Left lung (tissue), 10 donors: ENCODE data around the gene ZMYM4. TPM values are rescaled to one million over a fixed set of nuclear protein-coding genes. Genes with fewer than 3 reads are reported as not detected.

Source experiments
- ATAC-seq: fragments of 200-7000 bp; cut with Tn5 transposase; one replicate; pipeline ENCODE4 v1.9.1; 2020; ENCODE audit warnings: moderate library complexity
- DNase-seq, 4 donors: peaks; one replicate each; pipeline ENCODE4 v3.0.0-alpha.2; 2013 to 2020
- H3K27ac ChIP-seq, 2 donors: fragments of 200-600 bp; sonication (generic) in 1 of 2; one replicate each; pipeline versions ENCODE4 v1.5.0 to v1.8.0; 2020 to 2021
- H3K27me3 ChIP-seq, 2 donors: fragments of 200-600 bp; sonication (generic) in 1 of 2; one replicate each; pipeline versions ENCODE4 v1.5.0 to v1.8.0; 2020 to 2021
- H3K36me3 ChIP-seq, 2 donors: fragments of 200-600 bp; sonication (generic) in 1 of 2; one replicate each; pipeline versions ENCODE4 v1.5.0 to v1.8.0; 2020 to 2021
- H3K4me1 ChIP-seq, 2 donors: fragments of 200-600 bp; one replicate each; pipeline ENCODE4 v1.8.0; 2021
- H3K4me3 ChIP-seq, 2 donors: fragments of 200-600 bp; sonication (generic) in 1 of 2; one replicate each; pipeline versions ENCODE4 v1.5.0 to v1.8.0; 2020 to 2021; ENCODE audit warnings: mild to moderate bottlenecking in 1 of 2
- H3K9me3 ChIP-seq, 2 donors: fragments of 200-600 bp; sonication (generic) in 1 of 2; one replicate each; pipeline versions ENCODE4 v1.5.0 to v1.8.0; 2020 to 2021
- CTCF ChIP-seq, 2 donors: fragments of 200-600 bp; sonication (generic) in 1 of 2; IDR thresholded peaks; one replicate each; pipeline versions ENCODE4 v1.5.0 to v1.8.0; 2021; ENCODE audit warnings: antibody characterized with exemption in 2 of 2
- intact Hi-C, 2 donors: fragments of 100-400 bp; cut with DNase I; formaldehyde crosslinking; loops; one replicate each; pipeline versions ENCODE4 v1.11.2 to v1.14.2; 2022
- polyA plus RNA-seq, 6 donors: library from polyadenylated mRNA; unstranded; fragments of 120-200 nt; gene quantifications; one replicate each; pipeline ENCODE4 v1.2.1, GENCODE V29; 2013; ENCODE audit not compliant: insufficient read length in 6 of 6
- total RNA-seq, 2 donors: library from RNA; stranded (reverse); fragmentation: NEBNext Ultra II Directional; extraction: Animal tissue kit (Norgen Biotek cat#: 25700); gene quantifications; one replicate each; pipeline ENCODE4 v1.2.1, GENCODE V29; 2021
- donor health status: DM: no; HTN: yes; CAD: no.
- donor health status: DM: no; HTN: no; CAD: no.

Gene ZMYM4
- total and polyA plus RNA-seq, 8 donors: 47.7 to 75.4 (median 68.3) TPM

GRCh38 chr1:35386959-35387358, 118.5 kb downstream of the ZMYM4 start:
- H3K27me3 ChIP-seq: no peaks in the 10 kb centered on the region

GRCh38 chr1:35390600-35391494, 122.3 kb downstream of the ZMYM4 start:
- no peak for DNase-seq
- Histone ChIP-seq H3K36me3 (peaks cover 0 to 82% of the 10 kb centered on the region in 2 donors), H3K27ac (no peak overlapping the region)

More at GRCh38 chr1:35386959-35387358, 118.5 kb downstream of the ZMYM4 start:
- Histone ChIP-seq H3K9me3 (no peaks in the 10 kb centered on the region), H3K27ac (no peak overlapping the region), H3K4me3 (no peak overlapping the region), H3K4me1 (peaks cover 0 to 8% of the 10 kb centered on the region in 2 donors), H3K36me3 (peaks cover 0 to 56% of the 10 kb centered on the region in 2 donors)
- intact Hi-C loops: no loop called here
- ATAC-seq (no peak), DNase-seq (peak in 1 of 4 donors; percentile 69)
- TF ChIP-seq CTCF (IDR thresholded peaks at IDR 0.05): no peak

GRCh38 chr1:35394386-35394785, 125.9 kb downstream of the ZMYM4 start:
- Histone ChIP-seq H3K4me1 (peaks cover 0 to 8% of the 10 kb centered on the region in 2 donors), H3K36me3 (peaks cover 0 to 93% of the 10 kb centered on the region in 2 donors), H3K27me3 (no peaks in the 10 kb centered on the region), H3K9me3 (no peaks in the 10 kb centered on the region), H3K27ac (no peak overlapping the region), H3K4me3 (no peak overlapping the region)
- intact Hi-C loops: no loop called here
- DNase-seq: no peak
- ATAC-seq: no peak
- no peak for TF ChIP-seq CTCF (IDR thresholded peaks at IDR 0.05)

More at GRCh38 chr1:35390600-35391494, 122.3 kb downstream of the ZMYM4 start:
- Histone ChIP-seq H3K4me1 (peaks cover 0 to 8% of the 10 kb centered on the region in 2 donors), H3K9me3 (no peaks in the 10 kb centered on the region), H3K27me3 (no peaks in the 10 kb centered on the region), H3K4me3 (no peak overlapping the region)
- intact Hi-C loops: no loop called here
- no peak for TF ChIP-seq CTCF (IDR thresholded peaks at IDR 0.05)
- ATAC-seq: no peak

GRCh38 chr1:35398739-35399138, 130.2 kb downstream of the ZMYM4 start:
- intact Hi-C loops: no loop called here
- H3K4me3 ChIP-seq: no peak overlapping the region
- no peak for TF ChIP-seq CTCF (IDR thresholded peaks at IDR 0.05)
- no peaks in the 10 kb centered on the region for H3K4me1 ChIP-seq
- H3K9me3 ChIP-seq: no peaks in the 10 kb centered on the region
- H3K27ac ChIP-seq: no peak overlapping the region
- peaks cover 4 to 89% of the 10 kb centered on the region in 2 donors for H3K36me3 ChIP-seq
- ATAC-seq (no peak), DNase-seq (no peak)
- H3K27me3 ChIP-seq: no peaks in the 10 kb centered on the region

- no peaks in the 10 kb centered on the region for H3K4me1 ChIP-seq
- ATAC-seq (no peak), DNase-seq (no peak)
- H3K36me3 ChIP-seq: peaks cover 4 to 85% of the 10 kb centered on the region in 2 donors
- intact Hi-C loops: no loop called here
- H3K4me3 ChIP-seq: no peak overlapping the region
- no peaks in the 10 kb centered on the region for H3K27me3 ChIP-seq
- no peaks in the 10 kb centered on the region for H3K9me3 ChIP-seq
- no peak overlapping the region for H3K27ac ChIP-seq
- no peak for TF ChIP-seq CTCF (IDR thresholded peaks at IDR 0.05)
These were observed 132.5 kb downstream of the ZMYM4 start for GRCh38 chr1:35401049-35401448.
